ENCODE data around the gene AADAC. TPM values are rescaled to one million over a fixed set of nuclear protein-coding genes. Genes with fewer than 3 reads are reported as not detected.
"Not testable (repeated sequence)": the region's sequence is repeated elsewhere in the genome, so short reads cannot be mapped to it uniquely, and the experiment has no call there.

Gene AADAC
- total RNA-seq, 2 donors from 2014 or later: not detected

DNA sequence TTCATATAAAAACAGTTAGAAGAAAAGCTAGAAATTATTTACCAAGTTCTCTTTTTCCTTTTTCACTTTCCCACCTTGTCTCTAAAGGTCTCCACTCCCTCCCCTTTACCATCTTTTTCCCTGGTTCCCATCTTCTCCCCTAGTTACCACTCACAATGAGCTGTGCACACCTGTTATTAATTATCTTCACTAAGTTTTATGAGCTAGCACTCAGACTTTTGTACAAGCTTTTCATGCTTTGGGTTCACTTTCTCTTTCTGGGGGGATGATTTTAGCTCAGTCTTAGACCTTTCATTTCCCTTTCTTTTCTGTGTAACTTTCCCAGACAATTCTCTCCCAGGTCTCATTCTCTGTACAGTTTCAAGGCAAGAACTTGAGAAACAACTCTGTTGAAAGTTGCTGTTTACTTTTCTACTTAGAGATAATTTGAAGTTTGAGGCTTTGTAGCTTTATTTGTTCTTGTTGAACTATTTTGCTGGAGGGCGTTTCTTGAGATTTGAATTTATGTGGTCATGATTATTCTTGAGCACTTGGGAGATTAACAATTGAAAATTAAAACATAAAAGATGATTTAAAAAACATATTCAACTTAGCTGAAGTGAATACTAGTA, 24.0 kb upstream of the AADAC start:
- Histone ChIP-seq H3K27me3 (replicated peaks; ENCODE audit: insufficient read depth) (no peaks in the 10 kb centered on the region), H3K4me1 (replicated peaks) (no peaks in the 10 kb centered on the region), H3K36me3 (no peaks in the 10 kb centered on the region), H3K4me3 (no peak overlapping the region), H3K9me3 (no peaks in the 10 kb centered on the region), H3K27ac (no peak overlapping the region)
- no peak for DNase-seq (ENCODE audit: low spot score)
- intact Hi-C loops (cut with DNase I): no loop called here
- WGBS: 37% methylated on average over 1 of the region's 1 CpG
- no peak for TF ChIP-seq POLR2AphosphoS5 (IDR thresholded peaks at IDR 0.05)
- TF ChIP-seq, protein P1, sequence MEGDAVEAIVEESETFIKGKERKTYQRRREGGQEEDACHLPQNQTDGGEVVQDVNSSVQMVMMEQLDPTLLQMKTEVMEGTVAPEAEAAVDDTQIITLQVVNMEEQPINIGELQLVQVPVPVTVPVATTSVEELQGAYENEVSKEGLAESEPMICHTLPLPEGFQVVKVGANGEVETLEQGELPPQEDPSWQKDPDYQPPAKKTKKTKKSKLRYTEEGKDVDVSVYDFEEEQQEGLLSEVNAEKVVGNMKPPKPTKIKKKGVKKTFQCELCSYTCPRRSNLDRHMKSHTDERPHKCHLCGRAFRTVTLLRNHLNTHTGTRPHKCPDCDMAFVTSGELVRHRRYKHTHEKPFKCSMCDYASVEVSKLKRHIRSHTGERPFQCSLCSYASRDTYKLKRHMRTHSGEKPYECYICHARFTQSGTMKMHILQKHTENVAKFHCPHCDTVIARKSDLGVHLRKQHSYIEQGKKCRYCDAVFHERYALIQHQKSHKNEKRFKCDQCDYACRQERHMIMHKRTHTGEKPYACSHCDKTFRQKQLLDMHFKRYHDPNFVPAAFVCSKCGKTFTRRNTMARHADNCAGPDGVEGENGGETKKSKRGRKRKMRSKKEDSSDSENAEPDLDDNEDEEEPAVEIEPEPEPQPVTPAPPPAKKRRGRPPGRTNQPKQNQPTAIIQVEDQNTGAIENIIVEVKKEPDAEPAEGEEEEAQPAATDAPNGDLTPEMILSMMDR (IDR thresholded peaks at IDR 0.05): no peak
- TF ChIP-seq POLR2A (IDR thresholded peaks at IDR 0.05): no peak

- H3K27me3 ChIP-seq (replicated peaks; ENCODE audit: insufficient read depth); H3K4me3 ChIP-seq; H3K36me3 ChIP-seq; H3K9me3 ChIP-seq; H3K4me1 ChIP-seq (replicated peaks); intact Hi-C loops (cut with DNase I); H3K27ac ChIP-seq; DNase-seq (ENCODE audit: low spot score): not testable (repeated sequence)
- WGBS: 97% methylated on average over 2 of the region's 2 CpGs
Measured at GRCh38 chr3:151790763-151791162, 23.2 kb upstream of the AADAC start.

DNA sequence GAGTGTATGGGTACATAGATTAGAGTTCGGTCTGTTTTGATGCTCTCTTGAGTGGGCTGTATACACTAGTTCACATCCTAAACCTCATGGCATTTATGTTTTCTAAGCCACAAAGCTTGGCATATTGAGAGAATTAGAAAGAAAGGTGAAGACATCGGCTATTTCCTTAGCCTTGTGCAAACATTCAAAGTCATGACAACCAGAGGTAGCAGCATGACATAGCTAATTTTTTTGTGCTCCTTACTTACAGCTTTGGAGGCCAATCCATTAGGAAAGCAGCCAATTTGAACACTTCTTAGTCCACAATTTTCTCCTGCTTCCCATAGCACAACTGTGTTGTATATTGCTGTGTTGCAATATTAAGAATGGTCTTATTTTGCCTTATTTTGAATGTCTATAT, 21.5 kb upstream of the AADAC start:
- intact Hi-C loops (cut with DNase I): no loop called here
- H3K27ac ChIP-seq: no peak overlapping the region
- H3K36me3 ChIP-seq: no peaks in the 10 kb centered on the region
- H3K4me3 ChIP-seq: no peak overlapping the region
- no peaks in the 10 kb centered on the region for H3K4me1 ChIP-seq (replicated peaks)
- H3K27me3 ChIP-seq (replicated peaks; ENCODE audit: insufficient read depth): no peaks in the 10 kb centered on the region
- no peak for TF ChIP-seq POLR2A (IDR thresholded peaks at IDR 0.05)
- TF ChIP-seq, protein P1 (IDR thresholded peaks at IDR 0.05): no peak
- TF ChIP-seq POLR2AphosphoS5 (IDR thresholded peaks at IDR 0.05): no peak
- no peak for DNase-seq (ENCODE audit: low spot score)
- WGBS: 65% methylated on average over 2 of the region's 2 CpGs
- no peaks in the 10 kb centered on the region for H3K9me3 ChIP-seq

- WGBS: 42% methylated on average over 2 of the region's 2 CpGs
- H3K4me3 ChIP-seq: no peak overlapping the region
- DNase-seq (ENCODE audit: low spot score): no peak
- intact Hi-C loops (cut with DNase I): no loop called here
- H3K9me3 ChIP-seq: no peaks in the 10 kb centered on the region
- H3K4me1 ChIP-seq (replicated peaks): no peaks in the 10 kb centered on the region
- H3K27ac ChIP-seq: no peak overlapping the region
- TF ChIP-seq POLR2A (IDR thresholded peaks at IDR 0.05): no peak
- TF ChIP-seq, protein P1 (IDR thresholded peaks at IDR 0.05): no peak
- no peak for TF ChIP-seq POLR2AphosphoS5 (IDR thresholded peaks at IDR 0.05)
- no peaks in the 10 kb centered on the region for H3K36me3 ChIP-seq
- H3K27me3 ChIP-seq (replicated peaks; ENCODE audit: insufficient read depth): no peaks in the 10 kb centered on the region
Measured at GRCh38 chr3:151793636-151794035, 20.3 kb upstream of the AADAC start.

GRCh38 chr3:151794080-151794479, 19.8 kb upstream of the AADAC start:
- 31% methylated on average over 2 of the region's 2 CpGs for WGBS
- H3K4me3 ChIP-seq: no peak overlapping the region
- DNase-seq (ENCODE audit: low spot score): no peak
- TF ChIP-seq POLR2A (IDR thresholded peaks at IDR 0.05) (no peak), POLR2AphosphoS5 (IDR thresholded peaks at IDR 0.05) (no peak)
- TF ChIP-seq, protein P1 (IDR thresholded peaks at IDR 0.05): no peak
- no peaks in the 10 kb centered on the region for H3K4me1 ChIP-seq (replicated peaks)
- H3K27me3 ChIP-seq (replicated peaks; ENCODE audit: insufficient read depth): no peaks in the 10 kb centered on the region
- H3K27ac ChIP-seq: no peak overlapping the region
- intact Hi-C loops (cut with DNase I): no loop called here
- H3K9me3 ChIP-seq: no peaks in the 10 kb centered on the region
- no peaks in the 10 kb centered on the region for H3K36me3 ChIP-seq
